ENCODE results near the gene ABCC4. TPM values are rescaled to one million over a fixed set of nuclear protein-coding genes. Genes with fewer than 3 reads are reported as not detected.

ABCC4 gene
- polyA plus RNA-seq, 2 donors: 0.55 to 1.4 TPM

DNA sequence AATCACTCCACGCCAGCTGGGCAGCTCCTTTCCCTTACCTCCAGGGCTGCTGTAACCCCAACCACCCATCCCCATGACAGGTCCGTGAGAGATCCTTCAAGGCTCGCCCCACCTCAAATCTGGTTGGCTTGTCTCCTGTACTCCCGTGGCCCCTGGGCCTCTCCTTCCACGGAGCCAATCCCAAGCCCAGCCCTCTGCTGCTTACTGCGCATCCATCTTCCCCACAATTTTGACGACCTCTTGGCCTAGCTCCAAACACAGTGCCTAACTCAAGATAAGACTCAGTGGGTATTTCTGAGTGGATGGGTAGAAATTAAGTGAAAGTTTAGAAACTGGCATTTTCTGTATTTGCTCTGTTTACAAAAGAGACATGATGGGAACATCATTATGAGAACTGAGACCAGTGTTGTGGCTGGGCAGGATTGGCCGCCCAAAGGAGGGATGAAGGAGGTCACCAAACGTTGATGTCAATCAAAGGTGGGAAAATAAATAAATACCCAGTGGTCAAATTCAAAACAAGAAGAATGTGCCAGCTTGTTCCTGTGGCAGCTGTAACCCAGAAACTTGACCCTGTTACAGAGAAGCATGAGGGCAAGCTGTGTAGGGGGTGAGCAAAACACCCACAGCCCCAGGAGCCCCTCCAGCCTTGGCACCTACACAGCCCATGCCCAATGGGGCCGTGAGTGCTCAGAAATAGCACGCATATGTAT lies 162.2 kb downstream of the ABCC4 start:
- H3K9me3 ChIP-seq (ENCODE audit: control insufficient read depth in 2 of 2, insufficient read depth in 1 of 2, low read depth in 1 of 2, low read length in 1 of 2): no peaks in the 10 kb centered on the region
- H3K27ac ChIP-seq (ENCODE audit: low read depth in 2 of 2, low read length in 1 of 2): no peak overlapping the region
- no peaks in the 10 kb centered on the region for H3K27me3 ChIP-seq (ENCODE audit: control insufficient read depth in 1 of 2, insufficient read depth in 2 of 2, low read length in 2 of 2)
- H3K36me3 ChIP-seq (ENCODE audit: control insufficient read depth in 2 of 2, insufficient read depth in 2 of 2, low read length in 1 of 2): no peaks in the 10 kb centered on the region
- no peak overlapping the region for H3K4me3 ChIP-seq (ENCODE audit: low read depth in 1 of 2, low read length in 2 of 2)
- 90 to 92% methylated on average over 11 of the region's 11 CpGs for WGBS, 2 donors
- peaks cover 0 to 3% of the 10 kb centered on the region in 2 donors for H3K4me1 ChIP-seq (ENCODE audit: control insufficient read depth in 2 of 2, insufficient read depth in 2 of 2, low read length in 1 of 2)

DNA sequence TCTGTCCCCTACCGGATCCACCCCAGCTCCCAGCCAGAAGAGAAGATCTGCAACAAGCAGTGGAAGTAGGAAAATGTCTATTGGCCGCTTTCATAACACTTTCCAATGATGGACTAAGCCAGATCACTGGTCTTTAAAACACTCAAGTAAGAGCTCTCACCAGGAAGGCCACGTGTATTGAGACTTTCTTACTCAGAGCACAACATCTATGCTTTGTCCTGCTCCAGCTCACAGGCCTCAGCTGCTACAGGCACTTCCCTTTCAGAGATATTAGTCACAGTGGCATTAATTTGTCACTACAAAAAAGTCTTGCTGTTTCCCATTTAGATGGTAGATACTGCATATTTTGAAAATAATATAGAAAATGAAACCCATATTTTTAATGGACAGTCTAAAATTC lies 164.2 kb downstream of the ABCC4 start:
- H3K27me3 ChIP-seq (ENCODE audit: control insufficient read depth in 1 of 2, insufficient read depth in 2 of 2, low read length in 2 of 2): no peaks in the 10 kb centered on the region
- no peak overlapping the region for H3K4me3 ChIP-seq (ENCODE audit: low read depth in 1 of 2, low read length in 2 of 2)
- WGBS, 2 donors: 67 to 79% methylated on average over 3 of the region's 3 CpGs
- H3K36me3 ChIP-seq (ENCODE audit: control insufficient read depth in 2 of 2, insufficient read depth in 2 of 2, low read length in 1 of 2): no peaks in the 10 kb centered on the region
- H3K9me3 ChIP-seq (ENCODE audit: control insufficient read depth in 2 of 2, insufficient read depth in 1 of 2, low read depth in 1 of 2, low read length in 1 of 2): no peaks in the 10 kb centered on the region
- H3K27ac ChIP-seq (ENCODE audit: low read depth in 2 of 2, low read length in 1 of 2): peak overlapping the region in 1 of 2 donors; percentile 57
- H3K4me1 ChIP-seq (ENCODE audit: control insufficient read depth in 2 of 2, insufficient read depth in 2 of 2, low read length in 1 of 2): peaks cover 0 to 3% of the 10 kb centered on the region in 2 donors

DNA sequence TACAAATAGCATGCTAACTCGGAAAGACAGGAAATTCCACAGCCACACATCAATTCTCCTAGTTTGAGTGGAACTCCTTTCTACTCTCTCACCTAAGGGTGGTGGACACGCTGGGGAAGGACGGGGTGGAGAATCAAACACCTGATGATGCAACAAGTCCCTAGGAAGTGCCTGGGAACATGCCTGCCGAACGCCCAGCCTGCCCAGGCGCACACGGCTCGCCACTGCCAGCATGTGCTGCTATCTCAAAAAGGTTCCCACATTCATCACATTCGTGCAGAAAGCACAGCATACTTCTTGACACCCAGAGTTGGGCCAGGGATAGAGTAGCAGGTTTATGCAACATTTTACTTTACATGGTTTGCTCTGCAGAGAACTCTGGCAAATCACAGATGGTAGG lies 164.6 kb downstream of the ABCC4 start:
- H3K9me3 ChIP-seq (ENCODE audit: control insufficient read depth in 2 of 2, insufficient read depth in 1 of 2, low read depth in 1 of 2, low read length in 1 of 2): no peaks in the 10 kb centered on the region
- peak overlapping the region in 1 of 2 donors; percentile 57 for H3K27ac ChIP-seq (ENCODE audit: low read depth in 2 of 2, low read length in 1 of 2)
- H3K36me3 ChIP-seq (ENCODE audit: control insufficient read depth in 2 of 2, insufficient read depth in 2 of 2, low read length in 1 of 2): no peaks in the 10 kb centered on the region
- peaks cover 0 to 3% of the 10 kb centered on the region in 2 donors for H3K4me1 ChIP-seq (ENCODE audit: control insufficient read depth in 2 of 2, insufficient read depth in 2 of 2, low read length in 1 of 2)
- no peak overlapping the region for H3K4me3 ChIP-seq (ENCODE audit: low read depth in 1 of 2, low read length in 2 of 2)
- 68 to 89% methylated on average over 9 of the region's 9 CpGs for WGBS, 2 donors
- H3K27me3 ChIP-seq (ENCODE audit: control insufficient read depth in 1 of 2, insufficient read depth in 2 of 2, low read length in 2 of 2): no peaks in the 10 kb centered on the region

GRCh38 chr13:95133498-95133897 lies 167.8 kb downstream of the ABCC4 start:
- 95% methylated on average over 5 of the region's 5 CpGs for WGBS, 2 donors
- peaks cover 0 to 3% of the 10 kb centered on the region in 2 donors for H3K4me1 ChIP-seq (ENCODE audit: control insufficient read depth in 2 of 2, insufficient read depth in 2 of 2, low read length in 1 of 2)

GRCh38 chr13:95129004-95129403 lies 172.2 kb downstream of the ABCC4 start:
- WGBS, 2 donors: 88 to 96% methylated on average over 3 of the region's 3 CpGs
- no peaks in the 10 kb centered on the region for H3K36me3 ChIP-seq (ENCODE audit: control insufficient read depth in 2 of 2, insufficient read depth in 2 of 2, low read length in 1 of 2)
- peaks cover 0 to 5% of the 10 kb centered on the region in 2 donors for H3K4me1 ChIP-seq (ENCODE audit: control insufficient read depth in 2 of 2, insufficient read depth in 2 of 2, low read length in 1 of 2)
- no peaks in the 10 kb centered on the region for H3K9me3 ChIP-seq (ENCODE audit: control insufficient read depth in 2 of 2, insufficient read depth in 1 of 2, low read depth in 1 of 2, low read length in 1 of 2)
- no peak overlapping the region for H3K4me3 ChIP-seq (ENCODE audit: low read depth in 1 of 2, low read length in 2 of 2)
- no peaks in the 10 kb centered on the region for H3K27me3 ChIP-seq (ENCODE audit: control insufficient read depth in 1 of 2, insufficient read depth in 2 of 2, low read length in 2 of 2)
- H3K27ac ChIP-seq (ENCODE audit: low read depth in 2 of 2, low read length in 1 of 2): no peak overlapping the region

More at GRCh38 chr13:95133498-95133897, 167.8 kb downstream of the ABCC4 start:
- no peak overlapping the region for H3K27ac ChIP-seq (ENCODE audit: low read depth in 2 of 2, low read length in 1 of 2)
- no peaks in the 10 kb centered on the region for H3K27me3 ChIP-seq (ENCODE audit: control insufficient read depth in 1 of 2, insufficient read depth in 2 of 2, low read length in 2 of 2)
- H3K4me3 ChIP-seq (ENCODE audit: low read depth in 1 of 2, low read length in 2 of 2): no peak overlapping the region
- H3K36me3 ChIP-seq (ENCODE audit: control insufficient read depth in 2 of 2, insufficient read depth in 2 of 2, low read length in 1 of 2): no peaks in the 10 kb centered on the region
- no peaks in the 10 kb centered on the region for H3K9me3 ChIP-seq (ENCODE audit: control insufficient read depth in 2 of 2, insufficient read depth in 1 of 2, low read depth in 1 of 2, low read length in 1 of 2)

DNA sequence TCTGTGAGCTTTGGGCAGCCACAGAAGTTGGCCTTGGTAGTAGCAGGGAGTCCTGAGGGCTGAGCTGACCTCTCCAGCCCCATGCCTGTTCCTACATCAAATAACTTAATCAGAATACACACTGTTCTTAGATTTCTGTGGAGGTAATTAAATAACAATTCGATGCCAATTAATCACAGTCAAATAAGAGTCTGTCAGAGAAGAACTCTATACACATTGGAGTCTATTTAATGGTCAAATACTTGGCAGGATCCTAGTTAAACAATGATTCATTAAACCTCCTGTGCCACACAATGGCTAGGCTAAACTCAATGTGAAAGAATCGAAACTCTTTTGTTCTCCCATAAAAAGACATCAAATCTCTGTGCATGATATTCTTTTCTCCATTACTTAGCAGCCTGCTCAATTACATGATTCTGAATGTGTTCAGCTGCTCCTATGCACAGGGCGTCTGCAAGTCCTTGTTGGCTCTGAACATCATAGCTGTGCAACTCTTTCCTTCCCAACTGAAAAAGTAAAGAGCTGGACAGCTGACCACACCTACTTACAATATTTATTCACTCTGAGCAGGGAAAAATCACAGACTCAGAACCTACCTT lies 173.1 kb downstream of the ABCC4 start:
- no peaks in the 10 kb centered on the region for H3K36me3 ChIP-seq (ENCODE audit: control insufficient read depth in 2 of 2, insufficient read depth in 2 of 2, low read length in 1 of 2)
- no peaks in the 10 kb centered on the region for H3K9me3 ChIP-seq (ENCODE audit: control insufficient read depth in 2 of 2, insufficient read depth in 1 of 2, low read depth in 1 of 2, low read length in 1 of 2)
- H3K4me1 ChIP-seq (ENCODE audit: control insufficient read depth in 2 of 2, insufficient read depth in 2 of 2, low read length in 1 of 2): peaks cover 0 to 5% of the 10 kb centered on the region in 2 donors
- H3K4me3 ChIP-seq (ENCODE audit: low read depth in 1 of 2, low read length in 2 of 2): no peak overlapping the region
- WGBS, 2 donors: 42 to 47% methylated on average over 3 of the region's 3 CpGs
- no peaks in the 10 kb centered on the region for H3K27me3 ChIP-seq (ENCODE audit: control insufficient read depth in 1 of 2, insufficient read depth in 2 of 2, low read length in 2 of 2)
- peak overlapping the region; percentile 55 to 77 for H3K27ac ChIP-seq (ENCODE audit: low read depth in 2 of 2, low read length in 1 of 2)

DNA sequence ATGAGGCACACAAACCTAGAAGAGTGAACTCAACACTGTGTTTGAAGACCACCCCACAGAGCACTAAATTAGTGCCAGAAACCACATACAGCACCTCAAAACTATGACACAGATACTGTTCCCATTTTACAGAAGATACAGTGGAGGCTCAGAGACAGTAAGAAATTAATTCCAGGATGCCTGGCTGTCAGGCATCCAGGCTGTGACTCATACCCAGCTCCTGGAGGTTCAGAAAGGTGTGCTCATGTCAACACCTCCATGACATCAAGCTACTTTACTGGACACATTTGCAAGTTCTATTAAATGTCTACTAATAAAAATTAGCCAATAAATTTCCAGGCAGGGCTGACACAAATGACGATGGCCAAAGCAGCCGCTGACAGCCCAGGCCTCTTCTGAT lies 176.3 kb downstream of the ABCC4 start:
- Histone ChIP-seq H3K27ac (ENCODE audit: low read depth in 2 of 2, low read length in 1 of 2) (no peak overlapping the region), H3K36me3 (ENCODE audit: control insufficient read depth in 2 of 2, insufficient read depth in 2 of 2, low read length in 1 of 2) (no peaks in the 10 kb centered on the region)
- 85 to 88% methylated on average over 2 of the region's 2 CpGs for WGBS, 2 donors

DNA sequence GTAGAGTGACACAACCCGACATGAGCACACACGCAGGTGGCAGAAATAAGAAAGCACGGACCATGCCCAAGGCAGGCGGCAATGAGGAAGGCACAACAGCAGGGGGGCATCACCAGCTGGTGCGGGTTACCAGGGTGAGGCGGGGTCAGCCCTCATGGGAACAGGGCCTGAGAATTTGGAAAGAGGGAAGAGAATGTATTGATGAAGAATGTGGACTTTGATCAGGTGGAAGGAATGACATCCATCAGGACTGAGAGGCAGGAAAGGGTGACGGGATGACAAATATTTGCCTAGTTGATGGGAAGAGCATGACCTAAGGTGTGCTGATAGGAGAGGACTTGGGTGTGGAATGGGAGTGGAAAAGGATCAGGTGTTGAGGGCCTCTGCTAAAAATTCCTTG lies 177.5 kb downstream of the ABCC4 start:
- H3K4me1 ChIP-seq (ENCODE audit: control insufficient read depth in 2 of 2, insufficient read depth in 2 of 2, low read length in 1 of 2): peaks cover 0 to 5% of the 10 kb centered on the region in 2 donors
- WGBS, 2 donors: 80 to 82% methylated on average over 7 of the region's 7 CpGs
- no peak overlapping the region for H3K27ac ChIP-seq (ENCODE audit: low read depth in 2 of 2, low read length in 1 of 2)
- no peaks in the 10 kb centered on the region for H3K36me3 ChIP-seq (ENCODE audit: control insufficient read depth in 2 of 2, insufficient read depth in 2 of 2, low read length in 1 of 2)
- no peak overlapping the region for H3K4me3 ChIP-seq (ENCODE audit: low read depth in 1 of 2, low read length in 2 of 2)
- no peaks in the 10 kb centered on the region for H3K9me3 ChIP-seq (ENCODE audit: control insufficient read depth in 2 of 2, insufficient read depth in 1 of 2, low read depth in 1 of 2, low read length in 1 of 2)
- H3K27me3 ChIP-seq (ENCODE audit: control insufficient read depth in 1 of 2, insufficient read depth in 2 of 2, low read length in 2 of 2): no peaks in the 10 kb centered on the region

More for the DNA sequence above, 176.3 kb downstream of the ABCC4 start:
- Histone ChIP-seq H3K4me3 (ENCODE audit: low read depth in 1 of 2, low read length in 2 of 2) (no peak overlapping the region), H3K27me3 (ENCODE audit: control insufficient read depth in 1 of 2, insufficient read depth in 2 of 2, low read length in 2 of 2) (no peaks in the 10 kb centered on the region), H3K4me1 (ENCODE audit: control insufficient read depth in 2 of 2, insufficient read depth in 2 of 2, low read length in 1 of 2) (peaks cover 0 to 5% of the 10 kb centered on the region in 2 donors), H3K9me3 (ENCODE audit: control insufficient read depth in 2 of 2, insufficient read depth in 1 of 2, low read depth in 1 of 2, low read length in 1 of 2) (no peaks in the 10 kb centered on the region)

- Histone ChIP-seq H3K9me3 (ENCODE audit: control insufficient read depth in 2 of 2, insufficient read depth in 1 of 2, low read depth in 1 of 2, low read length in 1 of 2) (no peaks in the 10 kb centered on the region), H3K4me3 (ENCODE audit: low read depth in 1 of 2, low read length in 2 of 2) (no peak overlapping the region), H3K36me3 (ENCODE audit: control insufficient read depth in 2 of 2, insufficient read depth in 2 of 2, low read length in 1 of 2) (no peaks in the 10 kb centered on the region), H3K27me3 (ENCODE audit: control insufficient read depth in 1 of 2, insufficient read depth in 2 of 2, low read length in 2 of 2) (no peaks in the 10 kb centered on the region), H3K4me1 (ENCODE audit: control insufficient read depth in 2 of 2, insufficient read depth in 2 of 2, low read length in 1 of 2) (peaks cover 0 to 3% of the 10 kb centered on the region in 2 donors), H3K27ac (ENCODE audit: low read depth in 2 of 2, low read length in 1 of 2) (no peak overlapping the region)
- WGBS, 2 donors: 88% methylated on average over 4 of the region's 4 CpGs
Observed at GRCh38 chr13:95122063-95122462, 179.2 kb downstream of the ABCC4 start.

- Histone ChIP-seq H3K4me3 (ENCODE audit: low read depth in 1 of 2, low read length in 2 of 2) (no peak overlapping the region), H3K4me1 (ENCODE audit: control insufficient read depth in 2 of 2, insufficient read depth in 2 of 2, low read length in 1 of 2) (peaks cover 2 to 5% of the 10 kb centered on the region in 2 donors), H3K27ac (ENCODE audit: low read depth in 2 of 2, low read length in 1 of 2) (no peak overlapping the region), H3K27me3 (ENCODE audit: control insufficient read depth in 1 of 2, insufficient read depth in 2 of 2, low read length in 2 of 2) (no peaks in the 10 kb centered on the region), H3K36me3 (ENCODE audit: control insufficient read depth in 2 of 2, insufficient read depth in 2 of 2, low read length in 1 of 2) (no peaks in the 10 kb centered on the region), H3K9me3 (ENCODE audit: control insufficient read depth in 2 of 2, insufficient read depth in 1 of 2, low read depth in 1 of 2, low read length in 1 of 2) (no peaks in the 10 kb centered on the region)
- 100% methylated on average over 1 of the region's 1 CpG for WGBS, 2 donors
Observed at GRCh38 chr13:95121516-95121915, 179.7 kb downstream of the ABCC4 start.

Measured in esophagus (tissue), 2 donors.